HG03060 (cell line): Measurements from ENCODE around the gene RBM19.

Experiments
- ATAC-seq: cut with Tn5 transposase; IDR thresholded peaks from one replicate; pipeline ENCODE4 v1.9.1; 2021; ENCODE audit warnings: low read depth, moderate number of reproducible peaks; ENCODE audit not compliant: unreplicated experiment

Gene RBM19

GRCh38 chr12:113959096-113959495, 7.0 kb downstream of the RBM19 start:
- no peak for ATAC-seq

GRCh38 chr12:113958108-113958507, 8.0 kb downstream of the RBM19 start:
- ATAC-seq = no peak

GRCh38 chr12:113957627-113958026, 8.5 kb downstream of the RBM19 start:
- no peak for ATAC-seq

- ATAC-seq = no peak
Observed at GRCh38 chr12:113955109-113955970, 10.8 kb downstream of the RBM19 start.

GRCh38 chr12:113954547-113954946, 11.6 kb downstream of the RBM19 start:
- no peak for ATAC-seq

GRCh38 chr12:113950873-113951272, 15.3 kb downstream of the RBM19 start:
- no peak for ATAC-seq

- ATAC-seq = no peak
Observed at GRCh38 chr12:113949321-113950305, 16.5 kb downstream of the RBM19 start.

- ATAC-seq = no peak
Observed at GRCh38 chr12:113948151-113948914, 17.8 kb downstream of the RBM19 start.

- ATAC-seq = no peak
Observed at GRCh38 chr12:113946175-113946574, 19.9 kb downstream of the RBM19 start.

GRCh38 chr12:113945174-113946173, 20.7 kb downstream of the RBM19 start:
- no peak for ATAC-seq

GRCh38 chr12:113942209-113942608, 23.9 kb downstream of the RBM19 start:
- no peak for ATAC-seq

GRCh38 chr12:113941208-113941486, 25.0 kb downstream of the RBM19 start:
- no peak for ATAC-seq

GRCh38 chr12:113940357-113941207, 25.5 kb downstream of the RBM19 start:
- ATAC-seq = no peak

- no peak for ATAC-seq
Observed at GRCh38 chr12:113939867-113940266, 26.3 kb downstream of the RBM19 start.

GRCh38 chr12:113938471-113938870, 27.7 kb downstream of the RBM19 start:
- no peak for ATAC-seq

- ATAC-seq = no peak
Observed at GRCh38 chr12:113936460-113936859, 29.7 kb downstream of the RBM19 start.

GRCh38 chr12:113935459-113935858, 30.7 kb downstream of the RBM19 start:
- ATAC-seq = no peak

GRCh38 chr12:113934946-113935345, 31.2 kb downstream of the RBM19 start:
- no peak for ATAC-seq
